Keratinocyte (primary cell): ENCODE data around the gene SWT1. TPM values are rescaled to one million over a fixed set of nuclear protein-coding genes. Genes with fewer than 3 reads are reported as not detected.
"Not testable (repeated sequence)": the region's sequence is repeated elsewhere in the genome, so short reads cannot be mapped to it uniquely, and the experiment has no call there.

Experiments used
- DNase-seq: peaks from one replicate; pipeline ENCODE4 v3.0.0-alpha.2; 2011; ENCODE audit warnings: low read depth, missing footprints, low spot score
- FAIRE-seq: peaks from 2 replicates; lab custom pipeline; 2011; peaks lifted over from hg19 to GRCh38; lab: Jason Lieb, UNC
- H2AFZ ChIP-seq: 2 replicates; pipeline ENCODE4 v1.6.0; 2012; ENCODE audit warnings: low read length, control low read depth, inconsistent platforms; ENCODE audit not compliant: control insufficient read depth
- H3K27ac ChIP-seq: 2 replicates; pipeline ENCODE4 v1.5.1; 2011; ENCODE audit warnings: low read length; ENCODE audit not compliant: control insufficient read depth, insufficient read depth
- H3K27me3 ChIP-seq: 3 replicates; pipeline ENCODE4 v1.6.0; 2011; ENCODE audit warnings: low read length; ENCODE audit not compliant: control insufficient read depth, insufficient read depth; ENCODE audit errors: extremely low read depth
- H3K36me3 ChIP-seq, 2 experiments: 2 replicates in 1 of 2; 3 replicates in 1 of 2; pipeline ENCODE4 v1.5.1; 2011; ENCODE audit warnings: low read length in 2 of 2, mild to moderate bottlenecking in 1 of 2; ENCODE audit not compliant: control insufficient read depth in 2 of 2, insufficient read depth in 2 of 2; ENCODE audit errors: extremely low read depth in 1 of 2
- H3K4me1 ChIP-seq: 3 replicates; pipeline ENCODE4 v1.5.1; 2011; ENCODE audit warnings: low read length; ENCODE audit not compliant: control insufficient read depth, insufficient read depth; ENCODE audit errors: extremely low read depth
- H3K4me2 ChIP-seq: 3 replicates; pipeline ENCODE4 v1.6.0; 2011; ENCODE audit warnings: low read depth, low read length; ENCODE audit not compliant: control insufficient read depth, insufficient read depth; ENCODE audit errors: extremely low read depth
- H3K4me3 ChIP-seq, 3 experiments: fragments of 200-600 bp in 1 of 3; sonication (generic) in 1 of 3; 2 replicates in 2 of 3; 3 replicates in 1 of 3; pipeline ENCODE4 v1.5.1; 2011 to 2016; ENCODE audit warnings: low read length in 3 of 3, mild to moderate bottlenecking in 3 of 3, control low read depth in 2 of 3, inconsistent platforms in 1 of 3, low read depth in 1 of 3, mixed read lengths in 1 of 3, mixed run types in 1 of 3, moderate library complexity in 1 of 3; ENCODE audit not compliant: control insufficient read depth in 2 of 3, insufficient read depth in 2 of 3; ENCODE audit errors: extremely low read depth in 1 of 3
- H3K79me2 ChIP-seq: 2 replicates; pipeline ENCODE4 v1.6.0; 2012; ENCODE audit warnings: low read length; ENCODE audit not compliant: control insufficient read depth, insufficient read depth
- H3K9ac ChIP-seq: 3 replicates; pipeline ENCODE4 v1.6.0; 2011; ENCODE audit warnings: low read length; ENCODE audit not compliant: control insufficient read depth, insufficient read depth; ENCODE audit errors: extremely low read depth
- H3K9me1 ChIP-seq: 3 replicates; pipeline ENCODE4 v1.6.0; 2011; ENCODE audit warnings: low read length; ENCODE audit not compliant: control insufficient read depth, insufficient read depth; ENCODE audit errors: extremely low read depth
- H3K9me3 ChIP-seq: 2 replicates; pipeline ENCODE4 v1.5.1; 2012; ENCODE audit warnings: low read depth, low read length; ENCODE audit not compliant: control insufficient read depth
- H4K20me1 ChIP-seq: 3 replicates; pipeline ENCODE4 v1.6.0; 2011; ENCODE audit warnings: low read length; ENCODE audit not compliant: control insufficient read depth, insufficient read depth; ENCODE audit errors: extremely low read depth
- EZH2 ChIP-seq: IDR thresholded peaks from one replicate; pipeline ENCODE4 v1.6.1; 2012; ENCODE audit warnings: inconsistent platforms, mild to moderate bottlenecking, low read length, moderate library complexity
- dilution Hi-C: fragments of 300-500 bp; cut with MboI; formaldehyde crosslinking; loops from one replicate; pipeline ENCODE4 v1.7.0; 2020; ENCODE audit warnings: low sequenced_read_pairs; ENCODE audit not compliant: extremely low pct_ligation_motif_present
- polyA plus RNA-seq, 5 experiments: library from polyadenylated mRNA; depleted of rRNA in 3 of 5; stranded (reverse) in 3 of 5; stranded (forward) in 1 of 5; unstranded in 1 of 5; fragments of >200 nt; gene quantifications; 1 replicate in 1 of 5; 2 replicates in 3 of 5; 3 replicates in 1 of 5; pipeline versions ENCODE4 v1.2.1 to v1.2.3, GENCODE V29; 2011 to 2012; ENCODE audit warnings: missing spikeins in 2 of 5, low read depth in 1 of 5, low replicate concordance in 1 of 5
- TF ChIP-seq, protein P1 (sequence below), 3 experiments: IDR thresholded peaks in 1 of 3; conservative IDR thresholded peaks in 1 of 3; optimal IDR thresholded peaks in 1 of 3; 2 replicates in 2 of 3; 3 replicates in 1 of 3; pipeline versions ENCODE3 to v1.5.1; 2011; ENCODE audit warnings: low read length in 3 of 3, mild to moderate bottlenecking in 3 of 3, moderate library complexity in 2 of 3, control low read depth in 1 of 3, inconsistent platforms in 1 of 3; ENCODE audit not compliant: insufficient read depth in 2 of 3; ENCODE audit errors: extremely low read depth in 1 of 3

Gene SWT1
- polyA plus RNA-seq, 1 donor (not counting 4 experiments of a cell fraction or from before 2014, with no cell fraction given) = 2.9 TPM

DNA sequence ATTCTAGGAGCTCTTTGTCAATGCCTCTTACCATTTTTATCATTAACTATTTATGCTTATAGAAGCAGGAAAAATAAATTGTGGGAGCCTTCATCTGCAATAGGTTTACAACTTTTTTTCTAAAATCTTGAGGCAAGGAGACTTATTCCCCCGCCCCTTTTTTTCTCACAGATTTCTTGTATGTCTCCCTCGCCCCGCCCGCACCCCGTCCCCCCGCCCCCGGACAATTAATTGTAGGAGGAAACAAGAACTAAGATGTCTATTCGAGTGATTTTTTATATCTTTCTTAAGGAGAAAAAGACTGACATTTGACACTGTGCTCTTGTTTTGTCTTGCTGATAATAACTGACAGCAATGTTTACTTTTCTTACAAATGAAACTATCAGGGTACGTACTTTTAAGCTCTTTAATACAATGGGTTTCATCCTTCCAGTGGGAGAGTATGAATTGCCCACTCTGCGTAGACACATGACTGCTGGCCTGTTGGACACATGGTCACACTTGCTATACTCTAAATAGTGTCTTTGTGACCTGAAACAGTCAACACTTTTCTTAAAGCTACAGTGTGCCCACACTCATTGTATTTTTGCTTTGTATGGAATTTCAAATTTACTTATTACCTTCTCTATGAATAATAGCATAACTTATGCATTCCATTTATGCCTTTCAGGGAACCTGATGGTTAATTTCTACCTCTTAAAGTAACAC lies 161.6 kb downstream of the SWT1 start:
- FAIRE-seq = no peak
- H3K4me1 ChIP-seq = peaks cover 20% of the 10 kb centered on the region
- H3K4me3 ChIP-seq = peak overlapping the region; percentile 58 to 96 (median 65)
- no peaks in the 10 kb centered on the region for H3K27me3 ChIP-seq
- no peaks in the 10 kb centered on the region for H3K9me1 ChIP-seq
- H3K79me2 ChIP-seq = peaks cover 35% of the 10 kb centered on the region
- no peak for DNase-seq
- peak overlapping the region; percentile 90 for H3K9ac ChIP-seq
- H3K9me3 ChIP-seq = no peaks in the 10 kb centered on the region
- H3K27ac ChIP-seq = peak overlapping the region; percentile 95
- H2AFZ ChIP-seq = peak overlapping the region; percentile 67
- TF ChIP-seq EZH2 = no peak
- TF ChIP-seq, protein P1, sequence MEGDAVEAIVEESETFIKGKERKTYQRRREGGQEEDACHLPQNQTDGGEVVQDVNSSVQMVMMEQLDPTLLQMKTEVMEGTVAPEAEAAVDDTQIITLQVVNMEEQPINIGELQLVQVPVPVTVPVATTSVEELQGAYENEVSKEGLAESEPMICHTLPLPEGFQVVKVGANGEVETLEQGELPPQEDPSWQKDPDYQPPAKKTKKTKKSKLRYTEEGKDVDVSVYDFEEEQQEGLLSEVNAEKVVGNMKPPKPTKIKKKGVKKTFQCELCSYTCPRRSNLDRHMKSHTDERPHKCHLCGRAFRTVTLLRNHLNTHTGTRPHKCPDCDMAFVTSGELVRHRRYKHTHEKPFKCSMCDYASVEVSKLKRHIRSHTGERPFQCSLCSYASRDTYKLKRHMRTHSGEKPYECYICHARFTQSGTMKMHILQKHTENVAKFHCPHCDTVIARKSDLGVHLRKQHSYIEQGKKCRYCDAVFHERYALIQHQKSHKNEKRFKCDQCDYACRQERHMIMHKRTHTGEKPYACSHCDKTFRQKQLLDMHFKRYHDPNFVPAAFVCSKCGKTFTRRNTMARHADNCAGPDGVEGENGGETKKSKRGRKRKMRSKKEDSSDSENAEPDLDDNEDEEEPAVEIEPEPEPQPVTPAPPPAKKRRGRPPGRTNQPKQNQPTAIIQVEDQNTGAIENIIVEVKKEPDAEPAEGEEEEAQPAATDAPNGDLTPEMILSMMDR (optimal IDR thresholded peaks at IDR 0.05 in 1 of 3, IDR thresholded peaks at IDR 0.05 in 1 of 3, conservative IDR thresholded peaks at IDR 0.05 in 1 of 3; ENCODE audit: extremely low read depth in 1 of 3, insufficient read depth in 2 of 3, low read length in 3 of 3) = no peak
- dilution Hi-C loops = no loop called here
- H3K36me3 ChIP-seq = no peaks in the 10 kb centered on the region
- peaks cover 11% of the 10 kb centered on the region for H4K20me1 ChIP-seq
- peak overlapping the region; percentile 79 for H3K4me2 ChIP-seq

DNA sequence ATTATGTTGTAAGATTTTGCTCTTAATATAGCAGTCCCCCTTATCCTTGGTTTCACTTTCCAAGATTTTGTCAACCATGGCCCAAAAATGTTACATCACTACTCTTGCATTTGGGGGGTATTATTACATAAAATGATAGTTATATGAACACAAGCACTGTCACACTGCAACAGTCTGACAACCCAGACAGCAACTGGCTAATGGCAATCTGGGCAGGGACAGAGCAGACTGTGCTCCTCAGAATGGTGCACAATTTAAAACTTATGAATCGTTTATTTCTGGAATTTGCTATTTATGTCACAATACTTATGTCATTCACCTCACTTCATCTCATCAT lies 162.1 kb downstream of the SWT1 start:
- H3K4me1 ChIP-seq = peaks cover 17% of the 10 kb centered on the region
- TF ChIP-seq, protein P1 (optimal IDR thresholded peaks at IDR 0.05 in 1 of 3, IDR thresholded peaks at IDR 0.05 in 1 of 3, conservative IDR thresholded peaks at IDR 0.05 in 1 of 3; ENCODE audit: extremely low read depth in 1 of 3, insufficient read depth in 2 of 3, low read length in 3 of 3) = no peak
- no peak for TF ChIP-seq EZH2
- no peak for DNase-seq
- H3K27ac ChIP-seq = no peak overlapping the region
- H3K27me3 ChIP-seq = no peaks in the 10 kb centered on the region
- H3K9ac ChIP-seq = no peak overlapping the region
- no peaks in the 10 kb centered on the region for H3K9me1 ChIP-seq
- no peak overlapping the region for H2AFZ ChIP-seq
- H3K79me2 ChIP-seq = peaks cover 30% of the 10 kb centered on the region
- H3K4me3 ChIP-seq = peak overlapping the region in 1 of 3 experiments; percentile 26
- H3K36me3 ChIP-seq = no peaks in the 10 kb centered on the region
- dilution Hi-C loops = no loop called here
- FAIRE-seq = no peak
- peak overlapping the region; percentile 79 for H3K4me2 ChIP-seq
- no peaks in the 10 kb centered on the region for H3K9me3 ChIP-seq
- peaks cover 11% of the 10 kb centered on the region for H4K20me1 ChIP-seq

DNA sequence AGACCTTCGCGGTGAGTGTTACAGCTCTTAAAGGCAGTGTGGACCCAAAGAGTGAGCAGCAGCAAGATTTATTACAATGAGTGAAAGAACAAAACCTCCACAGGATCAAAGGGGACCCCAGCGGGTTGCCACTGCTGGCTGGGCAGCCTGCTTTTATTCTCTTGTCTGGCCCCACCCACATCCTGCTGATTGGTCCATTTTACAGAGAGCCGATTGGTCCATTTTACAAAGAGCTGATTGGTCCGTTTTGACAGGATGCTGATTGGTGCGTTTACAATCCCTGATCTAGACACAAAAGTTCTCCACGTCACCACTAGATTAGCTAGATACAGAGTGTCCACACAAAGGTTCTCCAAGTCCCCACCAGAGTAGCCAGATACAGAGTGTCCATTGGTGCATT lies 164.1 kb downstream of the SWT1 start:
- FAIRE-seq, DNase-seq, H3K79me2 ChIP-seq, H3K27me3 ChIP-seq, H3K9me1 ChIP-seq, H3K27ac ChIP-seq, H3K9me3 ChIP-seq, dilution Hi-C loops, H2AFZ ChIP-seq, H4K20me1 ChIP-seq, H3K4me2 ChIP-seq, H3K9ac ChIP-seq, H3K4me3 ChIP-seq, H3K36me3 ChIP-seq: not testable (repeated sequence)
- peaks cover 14% of the 10 kb centered on the region for H3K4me1 ChIP-seq

DNA sequence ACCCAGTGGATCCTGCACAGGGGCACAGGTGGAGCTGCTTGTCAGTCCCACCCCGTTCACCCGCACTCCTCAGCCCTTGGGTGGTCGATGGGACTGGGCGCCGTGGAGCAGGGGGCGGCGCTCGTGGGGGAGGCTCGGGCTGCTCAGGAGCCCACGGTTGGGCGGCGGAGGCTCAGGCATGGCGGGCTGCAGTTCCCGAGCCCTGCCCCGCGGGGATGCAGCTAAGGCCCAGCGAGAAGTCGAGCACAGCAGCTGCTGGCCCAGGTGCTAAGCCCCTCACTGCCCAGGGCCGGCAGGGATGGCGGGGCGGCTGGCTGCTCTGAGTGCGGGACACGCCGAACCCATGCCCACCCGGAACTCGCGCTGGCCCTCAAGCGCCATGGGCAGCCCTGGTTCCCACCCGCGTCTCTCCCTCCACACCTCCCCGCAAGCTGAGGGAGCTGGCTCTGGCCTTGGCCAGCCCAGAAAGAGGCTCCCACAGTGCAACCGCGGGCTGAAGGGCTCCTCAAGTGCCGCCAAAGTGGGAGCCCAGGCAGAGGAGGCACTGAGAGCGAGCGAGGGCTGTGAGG lies 164.8 kb downstream of the SWT1 start:
- H2AFZ ChIP-seq, H3K4me3 ChIP-seq, FAIRE-seq, H3K4me2 ChIP-seq, H3K9ac ChIP-seq, dilution Hi-C loops, H3K9me1 ChIP-seq, H3K27ac ChIP-seq, DNase-seq, H4K20me1 ChIP-seq, H3K9me3 ChIP-seq, H3K79me2 ChIP-seq, H3K36me3 ChIP-seq, H3K27me3 ChIP-seq: not testable (repeated sequence)
- H3K4me1 ChIP-seq = peaks cover 14% of the 10 kb centered on the region
